ENCODE results near the gene BARX2. TPM values are rescaled to one million over a fixed set of nuclear protein-coding genes. Genes with fewer than 3 reads are reported as not detected.

The BARX2 gene
- total RNA-seq, 1 donor from 2014 or later = not detected

- H3K27me3 Mint-ChIP-seq (ENCODE audit: low read depth) = peaks cover 75% of the 10 kb centered on the region
- no peaks in the 10 kb centered on the region for H3K36me3 Mint-ChIP-seq (ENCODE audit: low read depth)
- H3K4me1 Mint-ChIP-seq = peaks cover 5% of the 10 kb centered on the region
- no peak overlapping the region for H3K4me3 Mint-ChIP-seq
- TF ChIP-seq CTCF (conservative IDR thresholded peaks at IDR 0.05) = no peak
- no peak for DNase-seq (ENCODE audit: low read depth, low spot score)
- H3K9me3 Mint-ChIP-seq = no peaks in the 10 kb centered on the region
- no peak overlapping the region for H3K27ac Mint-ChIP-seq (ENCODE audit: unreplicated experiment)
Observed at GRCh38 chr11:129383502-129383901, 7.9 kb downstream of the BARX2 start.

- Mint-ChIP-seq H3K9me3 (no peaks in the 10 kb centered on the region), H3K4me1 (peaks cover 6% of the 10 kb centered on the region), H3K36me3 (ENCODE audit: low read depth) (no peaks in the 10 kb centered on the region), H3K27me3 (ENCODE audit: low read depth) (peaks cover 65% of the 10 kb centered on the region), H3K27ac (ENCODE audit: unreplicated experiment) (no peak overlapping the region), H3K4me3 (no peak overlapping the region)
- TF ChIP-seq CTCF (conservative IDR thresholded peaks at IDR 0.05) = no peak
- no peak for DNase-seq (ENCODE audit: low read depth, low spot score)
Observed at GRCh38 chr11:129384415-129384814, 8.8 kb downstream of the BARX2 start.

- DNase-seq (ENCODE audit: low read depth, low spot score) = no peak
- Mint-ChIP-seq H3K9me3 (no peaks in the 10 kb centered on the region), H3K4me3 (no peak overlapping the region), H3K36me3 (ENCODE audit: low read depth) (no peaks in the 10 kb centered on the region), H3K4me1 (peaks cover 6% of the 10 kb centered on the region), H3K27ac (ENCODE audit: unreplicated experiment) (no peak overlapping the region), H3K27me3 (ENCODE audit: low read depth) (peaks cover 52% of the 10 kb centered on the region)
- TF ChIP-seq CTCF (conservative IDR thresholded peaks at IDR 0.05) = no peak
Observed at GRCh38 chr11:129385801-129386200, 10.2 kb downstream of the BARX2 start.

- Mint-ChIP-seq H3K9me3 (no peaks in the 10 kb centered on the region), H3K27me3 (ENCODE audit: low read depth) (peaks cover 43% of the 10 kb centered on the region), H3K4me3 (no peak overlapping the region), H3K27ac (ENCODE audit: unreplicated experiment) (no peak overlapping the region), H3K4me1 (peaks cover 6% of the 10 kb centered on the region), H3K36me3 (ENCODE audit: low read depth) (no peaks in the 10 kb centered on the region)
- DNase-seq (ENCODE audit: low read depth, low spot score) = no peak
- TF ChIP-seq CTCF (conservative IDR thresholded peaks at IDR 0.05) = no peak
Observed at GRCh38 chr11:129386795-129387397, 11.2 kb downstream of the BARX2 start.

- no peaks in the 10 kb centered on the region for H3K36me3 Mint-ChIP-seq (ENCODE audit: low read depth)
- H3K27me3 Mint-ChIP-seq (ENCODE audit: low read depth) = peaks cover 40% of the 10 kb centered on the region
- H3K4me3 Mint-ChIP-seq = no peak overlapping the region
- no peak for DNase-seq (ENCODE audit: low read depth, low spot score)
- peaks cover 6% of the 10 kb centered on the region for H3K4me1 Mint-ChIP-seq
- no peak overlapping the region for H3K27ac Mint-ChIP-seq (ENCODE audit: unreplicated experiment)
- no peaks in the 10 kb centered on the region for H3K9me3 Mint-ChIP-seq
- TF ChIP-seq CTCF (conservative IDR thresholded peaks at IDR 0.05) = no peak
Observed at GRCh38 chr11:129387434-129387833, 11.8 kb downstream of the BARX2 start.
